ENCODE measurements around the gene HS6ST3.

Gene HS6ST3

DNA sequence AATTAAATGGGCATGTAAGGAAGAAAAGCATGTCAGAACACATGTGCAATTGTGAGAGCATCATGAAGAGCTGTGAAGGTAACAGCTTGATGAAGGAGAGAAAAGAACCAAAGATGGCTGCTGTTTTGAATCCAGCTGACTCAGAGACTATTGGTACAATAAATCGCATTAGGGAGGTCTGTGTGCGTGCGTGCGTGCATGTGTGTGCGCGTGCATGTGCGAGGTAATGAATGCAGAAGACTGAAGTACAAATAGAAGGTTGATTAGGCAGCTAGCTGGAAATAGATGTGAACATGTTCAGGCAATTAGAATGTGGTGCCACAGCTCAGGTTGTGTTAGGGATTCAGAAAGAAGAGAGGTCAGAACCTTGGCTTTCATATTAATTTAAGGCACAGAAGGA lies 463.9 kb downstream of the HS6ST3 start:
- ChIA-PET POLR2A (no interaction called here), CTCF (no interaction called here)
- DNase-seq (ENCODE audit: extremely low spot score) = no peak
- TF ChIP-seq CTBP1 (IDR thresholded peaks at IDR 0.05; ENCODE audit: borderline replicate concordance) = no peak
- TF ChIP-seq SUZ12 (IDR thresholded peaks at IDR 0.05) = no peak
- no peak for TF ChIP-seq TARDBP (IDR thresholded peaks at IDR 0.05)
- no peak for TF ChIP-seq FOXA1 (IDR thresholded peaks at IDR 0.05)
- TF ChIP-seq ARNT (IDR thresholded peaks at IDR 0.05) = no peak
- TF ChIP-seq NFRKB (IDR thresholded peaks at IDR 0.05) = no peak

DNA sequence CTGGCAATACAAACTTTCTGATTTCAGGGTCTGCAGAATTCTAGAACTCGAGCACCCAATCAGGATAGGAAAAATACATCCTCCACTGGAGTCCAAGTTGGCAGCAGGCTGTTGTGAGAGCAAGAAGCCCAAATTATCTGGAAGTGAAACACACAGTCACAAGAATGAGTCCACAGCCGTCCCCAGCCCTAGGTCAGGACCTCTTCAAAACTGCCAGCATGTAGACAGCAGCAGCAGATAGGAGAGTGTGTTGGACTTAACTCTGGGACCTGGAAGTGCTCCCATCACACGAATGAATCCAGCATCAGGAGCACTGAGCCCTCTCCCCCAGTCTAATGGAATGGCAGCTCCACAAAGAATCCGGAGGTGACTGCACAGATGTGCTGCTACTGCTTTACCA lies 483.7 kb downstream of the HS6ST3 start:
- POLR2A ChIA-PET = no interaction called here

DNA sequence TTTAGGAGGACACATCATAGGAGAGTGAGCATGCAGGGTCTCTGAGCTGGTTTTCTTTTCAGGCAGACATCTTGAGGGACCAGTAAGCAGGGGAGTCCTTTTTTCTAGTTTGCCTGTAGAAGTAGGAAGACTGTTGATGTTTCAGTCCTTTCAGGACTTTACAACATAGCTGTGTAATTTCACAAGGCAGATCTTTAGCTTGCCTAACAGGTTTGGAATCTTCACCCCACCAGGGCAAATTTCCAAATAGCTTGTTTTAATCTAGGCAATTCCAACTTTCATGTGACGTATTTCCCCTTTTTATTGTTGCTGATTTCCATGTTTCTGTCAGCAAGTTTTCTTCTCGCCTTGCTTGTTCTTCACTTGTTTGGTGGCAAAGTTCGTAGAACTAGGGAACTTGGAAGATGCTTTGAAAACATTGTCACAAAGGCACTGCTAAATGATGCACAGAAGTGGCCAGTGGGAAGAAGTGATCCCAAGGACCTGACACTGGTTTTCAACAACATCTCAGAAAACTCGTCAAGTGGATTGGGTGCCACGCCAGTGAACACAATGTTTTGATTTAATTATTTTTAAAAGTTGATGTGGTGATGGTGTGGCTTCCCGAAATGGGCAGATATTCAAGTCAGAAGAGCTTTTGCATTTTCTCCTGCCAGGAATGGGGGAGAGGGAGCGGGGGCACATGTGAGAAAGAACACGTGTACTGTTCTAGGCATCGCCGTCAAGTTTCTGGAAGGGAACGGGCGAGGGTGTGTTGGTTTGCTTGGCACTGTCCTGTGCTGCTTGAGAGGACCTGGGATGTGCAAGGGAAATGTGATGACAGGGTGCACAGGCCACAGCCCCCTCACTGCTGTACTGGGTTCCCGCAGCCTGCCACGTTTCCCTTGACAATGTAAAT lies 485.8 kb downstream of the HS6ST3 start:
- POLR2A ChIA-PET = no interaction called here
- CTCF ChIA-PET = interaction anchor here (0.8 kb wide), 1 partner anchor 11 kb away, joined by 3 read pairs; no protein-coding TSS in a partner anchor

More for the DNA sequence above, 483.7 kb downstream of the HS6ST3 start:
- CTCF ChIA-PET = no interaction called here
- TF ChIP-seq SUZ12 (IDR thresholded peaks at IDR 0.05) = no peak
- TF ChIP-seq FOXK2 (IDR thresholded peaks at IDR 0.05) = no peak
- no peak for TF ChIP-seq L3MBTL2 (conservative IDR thresholded peaks at IDR 0.05)
- TF ChIP-seq SP1 (IDR thresholded peaks at IDR 0.05) = no peak
- no peak for TF ChIP-seq HDGF (IDR thresholded peaks at IDR 0.05; ENCODE audit: borderline replicate concordance)
- TF ChIP-seq BHLHE40 (IDR thresholded peaks at IDR 0.05; ENCODE audit: borderline replicate concordance) = no peak
- no peak for TF ChIP-seq LEF1 (IDR thresholded peaks at IDR 0.05; ENCODE audit: borderline replicate concordance)
- TF ChIP-seq ARNT (IDR thresholded peaks at IDR 0.05) = no peak
- no peak for DNase-seq (ENCODE audit: extremely low spot score)

GRCh38 chr13:96581741-96582140 lies 491.8 kb downstream of the HS6ST3 start:
- no peak for TF ChIP-seq HDGF (IDR thresholded peaks at IDR 0.05; ENCODE audit: borderline replicate concordance)
- TF ChIP-seq TARDBP (IDR thresholded peaks at IDR 0.05) = no peak
- TF ChIP-seq, protein P1, sequence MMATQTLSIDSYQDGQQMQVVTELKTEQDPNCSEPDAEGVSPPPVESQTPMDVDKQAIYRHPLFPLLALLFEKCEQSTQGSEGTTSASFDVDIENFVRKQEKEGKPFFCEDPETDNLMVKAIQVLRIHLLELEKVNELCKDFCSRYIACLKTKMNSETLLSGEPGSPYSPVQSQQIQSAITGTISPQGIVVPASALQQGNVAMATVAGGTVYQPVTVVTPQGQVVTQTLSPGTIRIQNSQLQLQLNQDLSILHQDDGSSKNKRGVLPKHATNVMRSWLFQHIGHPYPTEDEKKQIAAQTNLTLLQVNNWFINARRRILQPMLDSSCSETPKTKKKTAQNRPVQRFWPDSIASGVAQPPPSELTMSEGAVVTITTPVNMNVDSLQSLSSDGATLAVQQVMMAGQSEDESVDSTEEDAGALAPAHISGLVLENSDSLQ (IDR thresholded peaks at IDR 0.05) = no peak
- no peak for TF ChIP-seq FOXA1 (IDR thresholded peaks at IDR 0.05)
- no peak for TF ChIP-seq NFRKB (IDR thresholded peaks at IDR 0.05)
- no peak for TF ChIP-seq FOXM1 (IDR thresholded peaks at IDR 0.05; ENCODE audit: borderline replicate concordance)
- no peak for TF ChIP-seq L3MBTL2 (conservative IDR thresholded peaks at IDR 0.05)
- TF ChIP-seq ZNF384 (IDR thresholded peaks at IDR 0.05) = no peak
- TF ChIP-seq LEF1 (IDR thresholded peaks at IDR 0.05; ENCODE audit: borderline replicate concordance) = no peak
- TF ChIP-seq FOXK2 (IDR thresholded peaks at IDR 0.05) = no peak
- TF ChIP-seq ELF4 (IDR thresholded peaks at IDR 0.05) = no peak
- TF ChIP-seq BHLHE40 (IDR thresholded peaks at IDR 0.05; ENCODE audit: borderline replicate concordance) = no peak
- no peak for TF ChIP-seq SUZ12 (IDR thresholded peaks at IDR 0.05)
- no peak for TF ChIP-seq CTBP1 (IDR thresholded peaks at IDR 0.05; ENCODE audit: borderline replicate concordance)
- no peak for TF ChIP-seq ARNT (IDR thresholded peaks at IDR 0.05)
- TF ChIP-seq SP1 (IDR thresholded peaks at IDR 0.05) = no peak
- ChIA-PET POLR2A (no interaction called here), CTCF (no interaction called here)

More for the DNA sequence above, 485.8 kb downstream of the HS6ST3 start:
- no peak for DNase-seq (ENCODE audit: extremely low spot score)
- no peak for TF ChIP-seq ARNT (IDR thresholded peaks at IDR 0.05)
- TF ChIP-seq, protein P1 (IDR thresholded peaks at IDR 0.05) = no peak
- no peak for TF ChIP-seq CTBP1 (IDR thresholded peaks at IDR 0.05; ENCODE audit: borderline replicate concordance)
- no peak for TF ChIP-seq LEF1 (IDR thresholded peaks at IDR 0.05; ENCODE audit: borderline replicate concordance)
- TF ChIP-seq ZNF384 (IDR thresholded peaks at IDR 0.05) = no peak
- no peak for TF ChIP-seq TARDBP (IDR thresholded peaks at IDR 0.05)
- no peak for TF ChIP-seq FOXM1 (IDR thresholded peaks at IDR 0.05; ENCODE audit: borderline replicate concordance)
- no peak for TF ChIP-seq BHLHE40 (IDR thresholded peaks at IDR 0.05; ENCODE audit: borderline replicate concordance)
- no peak for TF ChIP-seq L3MBTL2 (conservative IDR thresholded peaks at IDR 0.05)

DNA sequence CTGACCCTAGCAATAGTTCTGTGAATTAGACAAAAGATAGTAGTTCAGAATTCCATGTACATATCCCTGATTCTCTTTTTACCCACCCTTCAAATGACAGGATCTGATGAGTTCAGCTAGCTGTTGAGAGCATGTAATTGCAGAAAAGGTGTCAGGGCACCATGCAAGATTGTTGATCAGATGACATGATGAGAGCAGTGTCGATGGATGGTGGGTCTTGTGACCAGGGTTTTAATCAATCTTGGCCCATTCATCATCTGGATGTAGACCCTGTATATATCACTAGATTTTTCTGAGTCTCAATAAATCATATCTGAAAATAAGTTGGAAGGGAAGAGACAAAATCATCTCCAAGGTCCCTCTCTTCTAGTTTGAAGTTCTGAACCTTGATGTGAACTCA lies 525.3 kb downstream of the HS6ST3 start:
- DNase-seq (ENCODE audit: extremely low spot score) = no peak
- ChIA-PET CTCF (no interaction called here), POLR2A (no interaction called here)
- TF ChIP-seq NFRKB (IDR thresholded peaks at IDR 0.05) (no peak), ELF4 (IDR thresholded peaks at IDR 0.05) (no peak)

More at GRCh38 chr13:96581741-96582140, 491.8 kb downstream of the HS6ST3 start:
- no peak for DNase-seq (ENCODE audit: extremely low spot score)

DNA sequence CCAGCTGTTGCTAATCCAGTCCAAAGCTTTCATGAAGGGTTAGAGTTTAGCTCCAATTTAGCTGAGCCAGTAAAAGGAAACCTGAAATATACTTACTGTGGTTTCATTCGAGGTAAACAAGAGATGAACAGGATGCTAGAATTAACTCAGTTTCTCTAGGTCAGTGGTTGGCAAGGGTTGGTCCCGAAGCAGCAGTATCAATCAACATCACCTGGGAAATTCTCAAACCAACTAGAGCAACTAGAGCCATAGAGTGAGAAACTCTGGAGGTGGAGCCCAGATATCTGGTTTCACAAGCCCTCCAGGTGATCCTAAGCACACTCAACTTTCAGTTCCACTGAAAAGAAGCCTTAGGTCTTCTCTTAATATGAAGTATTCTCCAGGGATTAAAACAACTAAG lies 527.6 kb downstream of the HS6ST3 start:
- TF ChIP-seq TARDBP (IDR thresholded peaks at IDR 0.05) = no peak
- TF ChIP-seq SUZ12 (IDR thresholded peaks at IDR 0.05) = no peak
- TF ChIP-seq FOXK2 (IDR thresholded peaks at IDR 0.05) = no peak
- no peak for TF ChIP-seq FOXM1 (IDR thresholded peaks at IDR 0.05; ENCODE audit: borderline replicate concordance)
- TF ChIP-seq BHLHE40 (IDR thresholded peaks at IDR 0.05; ENCODE audit: borderline replicate concordance) = no peak
- no peak for TF ChIP-seq ELF4 (IDR thresholded peaks at IDR 0.05)
- no peak for TF ChIP-seq FOXA1 (IDR thresholded peaks at IDR 0.05)
- no peak for TF ChIP-seq HDGF (IDR thresholded peaks at IDR 0.05; ENCODE audit: borderline replicate concordance)
- TF ChIP-seq LEF1 (IDR thresholded peaks at IDR 0.05; ENCODE audit: borderline replicate concordance) = no peak
- no peak for DNase-seq (ENCODE audit: extremely low spot score)
- CTCF ChIA-PET = no interaction called here
- POLR2A ChIA-PET = no interaction called here

GRCh38 chr13:96621634-96622183 lies 531.8 kb downstream of the HS6ST3 start:
- no peak for DNase-seq (ENCODE audit: extremely low spot score)
- ChIA-PET POLR2A (no interaction called here), CTCF (no interaction called here)
- TF ChIP-seq FOXK2 (IDR thresholded peaks at IDR 0.05) (no peak), SP1 (IDR thresholded peaks at IDR 0.05) (no peak), NFRKB (IDR thresholded peaks at IDR 0.05) (no peak), FOXA1 (IDR thresholded peaks at IDR 0.05) (no peak), FOXM1 (IDR thresholded peaks at IDR 0.05; ENCODE audit: borderline replicate concordance) (no peak), ARNT (IDR thresholded peaks at IDR 0.05) (no peak), SUZ12 (IDR thresholded peaks at IDR 0.05) (no peak)
- TF ChIP-seq, protein P1 (IDR thresholded peaks at IDR 0.05) = no peak

All from HEK293T (cell line).